SK-N-SH (cell line): Measurements from ENCODE around the gene SEMA3F. TPM values are rescaled to one million over a fixed set of nuclear protein-coding genes. Genes with fewer than 3 reads are reported as not detected.

Experiments
- CTCF ChIA-PET: fragments of 300-600, 350-600 bp; formaldehyde crosslinking; extraction: SDS; loops from one replicate; lab custom pipeline; 2021; lab: Yijun Ruan, JAX
- POLR2A ChIA-PET: fragments of 350-600 bp; sonication (Branson Sonifier 250); formaldehyde crosslinking; extraction: SDS; loops from one replicate; lab custom pipeline; 2020; ENCODE audit warnings: antibody characterized with exemption, inconsistent platforms; lab: Yijun Ruan, JAX
- DNase-seq: peaks from one replicate; pipeline ENCODE4 v3.0.0; 2012
- H2AFZ ChIP-seq: fragments of 200-600 bp; sonication (generic); 2 replicates; pipeline ENCODE4 v1.8.1; 2016; ENCODE audit warnings: antibody characterized with exemption, mild to moderate bottlenecking, low read depth
- H3F3A ChIP-seq: fragments of 200-600 bp; sonication (generic); replicated peaks from 2 replicates; pipeline ENCODE3; 2016; ENCODE audit warnings: antibody characterized with exemption, mild to moderate bottlenecking; ENCODE audit not compliant: insufficient read depth
- H3K27ac ChIP-seq, 2 experiments: fragments of 200-500 bp in 1 of 2; fragments of 200-600 bp in 1 of 2; sonication (Bioruptor generic) in 1 of 2; sonication (generic), shearing (Covaris generic) in 1 of 2; 2 replicates each; pipeline versions ENCODE4 v1.5.1 to v1.6.1; 2014 to 2016; ENCODE audit warnings: low read depth in 2 of 2, inconsistent platforms in 1 of 2, low read length in 1 of 2, mild to moderate bottlenecking in 1 of 2, mixed read lengths in 1 of 2
- H3K27me3 ChIP-seq: fragments of 200-600 bp; sonication (generic), shearing (Covaris generic); 2 replicates; pipeline ENCODE4 v1.6.1; 2016; ENCODE audit warnings: mixed run types; ENCODE audit not compliant: insufficient read depth
- H3K36me3 ChIP-seq, 2 experiments: fragments of 200-500 bp in 1 of 2; fragments of 200-600 bp in 1 of 2; sonication (Bioruptor generic) in 1 of 2; sonication (generic) in 1 of 2; replicated peaks in 1 of 2; 2 replicates each; pipeline versions ENCODE3 to v1.5.1; 2014 to 2016; ENCODE audit warnings: low read length in 1 of 2, mild to moderate bottlenecking in 1 of 2; ENCODE audit not compliant: insufficient read depth in 2 of 2, control insufficient read depth in 1 of 2
- H3K4me1 ChIP-seq, 2 experiments: fragments of 200-500 bp in 1 of 2; fragments of 200-600 bp in 1 of 2; sonication (Bioruptor generic) in 1 of 2; sonication (generic), shearing (Covaris generic) in 1 of 2; 2 replicates each; pipeline versions ENCODE4 v1.5.1 to v1.6.1; 2014 to 2016; ENCODE audit warnings: low read depth in 1 of 2, low read length in 1 of 2, mixed run types in 1 of 2; ENCODE audit not compliant: insufficient read depth in 2 of 2, control insufficient read depth in 1 of 2
- H3K4me2 ChIP-seq: fragments of 200-600 bp; sonication (generic), shearing (Covaris generic); 2 replicates; pipeline ENCODE4 v1.6.1; 2017; ENCODE audit warnings: mixed run types
- H3K4me3 ChIP-seq, 2 experiments: fragments of 200-500 bp in 1 of 2; fragments of 200-600 bp in 1 of 2; sonication (Bioruptor generic) in 1 of 2; sonication (generic), shearing (Covaris generic) in 1 of 2; 2 replicates each; pipeline versions ENCODE4 v1.5.1 to v1.8.1; 2014 to 2016; ENCODE audit warnings: low read depth in 2 of 2, inconsistent platforms in 1 of 2, low read length in 1 of 2, mild to moderate bottlenecking in 1 of 2, mixed read lengths in 1 of 2, moderate library complexity in 1 of 2
- H3K79me2 ChIP-seq: fragments of 200-600 bp; sonication (generic); 2 replicates; pipeline ENCODE4 v1.8.1; 2017; ENCODE audit warnings: mild to moderate bottlenecking; ENCODE audit not compliant: insufficient read depth
- H3K9ac ChIP-seq: fragments of 200-600 bp; sonication (generic); 2 replicates; pipeline ENCODE4 v1.6.1; 2017; ENCODE audit warnings: mixed run types
- H3K9me2 ChIP-seq: fragments of 200-600 bp; sonication (generic); 2 replicates; pipeline ENCODE4 v1.6.1; 2017; ENCODE audit warnings: mixed run types
- H3K9me3 ChIP-seq: fragments of 200-600 bp; sonication (generic); 2 replicates; pipeline ENCODE4 v1.6.1; 2017; ENCODE audit warnings: mixed run types, mild to moderate bottlenecking, moderate library complexity
- H4K20me1 ChIP-seq: fragments of 200-600 bp; sonication (generic); 2 replicates; pipeline ENCODE4 v1.6.1; 2017; ENCODE audit warnings: mild to moderate bottlenecking, mixed run types; ENCODE audit not compliant: insufficient read depth
- EP300 ChIP-seq, 2 experiments: IDR thresholded peaks; 2 replicates each; pipeline versions ENCODE4 v1.4.0 to v1.6.1; 2012; ENCODE audit warnings: borderline replicate concordance in 1 of 2, low read depth in 1 of 2, low read length in 1 of 2
- FOXJ3 ChIP-seq: sonication (generic); formaldehyde crosslinking; IDR thresholded peaks from 2 replicates; pipeline ENCODE4 v1.5.1; 2020; ENCODE audit warnings: mild to moderate bottlenecking, missing genetic modification reagents
- GATA2 ChIP-seq: sonication (generic); formaldehyde crosslinking; IDR thresholded peaks from 2 replicates; pipeline ENCODE4 v1.5.0; 2020; ENCODE audit warnings: mild to moderate bottlenecking, missing genetic modification reagents
- NFIC ChIP-seq: IDR thresholded peaks from 2 replicates; pipeline ENCODE4 v1.4.0; 2012; ENCODE audit warnings: borderline replicate concordance
- RAD21 ChIP-seq: IDR thresholded peaks from 2 replicates; pipeline ENCODE4 v1.6.1; 2012; ENCODE audit warnings: mild to moderate bottlenecking, low read length
- SMC3 ChIP-seq: IDR thresholded peaks from 2 replicates; pipeline ENCODE4 v1.6.1; 2012; ENCODE audit warnings: low read depth, low read length, improper control_type of control experiment
- YY1 ChIP-seq: IDR thresholded peaks from 2 replicates; pipeline ENCODE4 v1.4.0; 2012; ENCODE audit warnings: low read depth, mild to moderate bottlenecking
- WGBS: methylation state at CpG from one replicate; pipeline ENCODE4 v1.1.6; 2017; ENCODE audit warnings: low lambda C conversion rate; 5-methylcytosine and 5-hydroxymethylcytosine counted together
- polyA plus RNA-seq, 3 experiments: library from polyadenylated mRNA; depleted of rRNA; stranded (reverse); fragments of >200 nt; gene quantifications; 2 replicates each; pipeline ENCODE4 v1.2.3, GENCODE V29; 2012
- TF ChIP-seq, protein P1 (sequence below): IDR thresholded peaks from 2 replicates; pipeline ENCODE4 v1.4.0; 2012; ENCODE audit warnings: low read depth
- TF ChIP-seq, protein P2 (sequence below): IDR thresholded peaks from 2 replicates; pipeline ENCODE4 v1.4.0; 2012; ENCODE audit warnings: low read depth, borderline replicate concordance
- TF ChIP-seq, protein P3 (sequence below): fragments of 200-600 bp; sonication (generic); IDR thresholded peaks from 2 replicates; pipeline ENCODE4 v1.6.1; 2017; ENCODE audit warnings: antibody characterized with exemption, mild to moderate bottlenecking, moderate library complexity

SEMA3F gene
- polyA plus RNA-seq, 1 of the 3 experiments (the other 2 are of a cell fraction), result 30.4 TPM

DNA sequence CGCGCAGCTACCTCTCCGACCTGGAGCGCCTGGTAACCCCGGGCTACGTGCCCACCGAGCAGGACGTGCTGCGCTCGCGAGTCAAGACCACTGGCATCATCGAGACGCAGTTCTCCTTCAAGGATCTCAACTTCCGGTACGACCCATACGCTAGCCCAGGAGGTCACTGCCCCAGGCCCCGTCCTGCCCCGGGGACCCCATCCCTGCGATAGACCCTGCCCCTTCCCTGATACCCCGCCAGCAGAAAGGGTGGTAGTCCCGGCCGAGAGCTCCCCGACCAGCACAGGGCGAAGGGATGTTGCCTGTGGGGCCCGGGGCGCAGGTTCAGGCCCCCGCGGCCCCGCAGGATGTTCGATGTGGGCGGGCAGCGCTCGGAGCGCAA, 38.6 kb downstream of the SEMA3F start:
- Histone ChIP-seq H3K79me2 (no peaks in the 10 kb centered on the region), H3K9me3 (no peaks in the 10 kb centered on the region), H3K9ac (no peak overlapping the region), H3K4me3 (no peak overlapping the region), H3K4me2 (peak overlapping the region; percentile 49), H3K27me3 (peaks cover 39% of the 10 kb centered on the region), H3K36me3 (no peaks in the 10 kb centered on the region), H2AFZ (no peak overlapping the region), H3K27ac (no peak overlapping the region), H4K20me1 (no peaks in the 10 kb centered on the region), H3F3A (peaks cover 4% of the 10 kb centered on the region), H3K9me2 (no peaks in the 10 kb centered on the region), H3K4me1 (peaks cover 0 to 19% of the 10 kb centered on the region in 2 experiments; a peak in 1 of 4 replicates)
- POLR2A ChIA-PET, result interaction anchor here (1.2 to 1.9 kb wide), 3 partner anchors 33 to 73 kb away, joined by 4 to 14 read pairs (median 4); no protein-coding TSS in a partner anchor
- no peak for DNase-seq
- 29% methylated on average over 10 of the region's 34 CpGs for WGBS
- TF ChIP-seq, protein P1, sequence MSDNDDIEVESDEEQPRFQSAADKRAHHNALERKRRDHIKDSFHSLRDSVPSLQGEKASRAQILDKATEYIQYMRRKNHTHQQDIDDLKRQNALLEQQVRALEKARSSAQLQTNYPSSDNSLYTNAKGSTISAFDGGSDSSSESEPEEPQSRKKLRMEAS, result no peak
- no peak for TF ChIP-seq GATA2
- TF ChIP-seq NFIC, result no peak
- CTCF ChIA-PET, result interaction anchor here (1.1 to 23.1 kb wide), 20 partner anchors 8 to 104 kb away, joined by 3 to 1375 read pairs (median 8); partner anchors contain the start of genes GNAI2, IFRD2, LSMEM2 and SEMA3B

DNA sequence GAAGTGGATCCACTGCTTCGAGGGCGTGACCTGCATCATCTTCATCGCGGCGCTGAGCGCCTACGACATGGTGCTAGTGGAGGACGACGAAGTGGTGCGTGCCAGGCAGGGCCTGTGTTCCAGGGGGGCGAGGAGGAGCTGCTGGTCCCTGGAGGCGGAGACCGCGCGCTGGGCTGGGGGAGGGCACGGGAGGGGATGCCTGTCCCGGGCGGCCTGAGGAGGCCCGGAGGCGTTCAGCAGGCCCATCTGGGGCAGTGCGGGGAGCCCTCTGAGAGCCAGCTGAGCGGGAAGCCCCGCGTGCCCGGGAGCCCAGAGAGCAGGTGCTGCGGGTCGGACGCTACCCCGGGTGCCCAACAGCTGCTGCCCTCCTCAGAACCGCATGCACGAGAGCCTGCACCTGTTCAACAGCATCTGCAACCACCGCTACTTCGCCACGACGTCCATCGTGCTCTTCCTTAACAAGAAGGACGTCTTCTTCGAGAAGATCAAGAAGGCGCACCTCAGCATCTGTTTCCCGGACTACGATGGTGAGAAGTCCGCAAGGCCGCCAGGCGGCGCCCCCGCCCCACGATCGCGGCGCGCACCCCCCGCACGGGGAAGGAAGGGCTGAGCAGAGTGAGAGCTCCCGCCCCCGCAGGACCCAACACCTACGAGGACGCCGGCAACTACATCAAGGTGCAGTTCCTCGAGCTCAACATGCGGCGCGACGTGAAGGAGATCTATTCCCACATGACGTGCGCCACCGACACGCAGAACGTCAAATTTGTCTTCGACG, 39.2 kb downstream of the SEMA3F start:
- peak overlapping the region; percentile 12 to 54; a peak in 3 of 4 replicates for H3K4me3 ChIP-seq
- H3K79me2 ChIP-seq, result no peaks in the 10 kb centered on the region
- H3K27ac ChIP-seq, result no peak overlapping the region
- POLR2A ChIA-PET, result interaction anchor here (1.0 to 1.9 kb wide), 4 partner anchors 27 to 74 kb away, joined by 3 to 14 read pairs (median 4); no protein-coding TSS in a partner anchor
- WGBS, result 17% methylated on average over 18 of the region's 70 CpGs
- no peak overlapping the region for H2AFZ ChIP-seq
- no peaks in the 10 kb centered on the region for H3K9me2 ChIP-seq
- H3K36me3 ChIP-seq, result no peaks in the 10 kb centered on the region
- H4K20me1 ChIP-seq, result no peaks in the 10 kb centered on the region
- peak; percentile 91 for DNase-seq
- H3K27me3 ChIP-seq, result peaks cover 45% of the 10 kb centered on the region
- peaks cover 4% of the 10 kb centered on the region for H3F3A ChIP-seq
- H3K4me1 ChIP-seq, result peaks cover 0 to 17% of the 10 kb centered on the region in 2 experiments; a peak in 1 of 4 replicates
- TF ChIP-seq, protein P2, sequence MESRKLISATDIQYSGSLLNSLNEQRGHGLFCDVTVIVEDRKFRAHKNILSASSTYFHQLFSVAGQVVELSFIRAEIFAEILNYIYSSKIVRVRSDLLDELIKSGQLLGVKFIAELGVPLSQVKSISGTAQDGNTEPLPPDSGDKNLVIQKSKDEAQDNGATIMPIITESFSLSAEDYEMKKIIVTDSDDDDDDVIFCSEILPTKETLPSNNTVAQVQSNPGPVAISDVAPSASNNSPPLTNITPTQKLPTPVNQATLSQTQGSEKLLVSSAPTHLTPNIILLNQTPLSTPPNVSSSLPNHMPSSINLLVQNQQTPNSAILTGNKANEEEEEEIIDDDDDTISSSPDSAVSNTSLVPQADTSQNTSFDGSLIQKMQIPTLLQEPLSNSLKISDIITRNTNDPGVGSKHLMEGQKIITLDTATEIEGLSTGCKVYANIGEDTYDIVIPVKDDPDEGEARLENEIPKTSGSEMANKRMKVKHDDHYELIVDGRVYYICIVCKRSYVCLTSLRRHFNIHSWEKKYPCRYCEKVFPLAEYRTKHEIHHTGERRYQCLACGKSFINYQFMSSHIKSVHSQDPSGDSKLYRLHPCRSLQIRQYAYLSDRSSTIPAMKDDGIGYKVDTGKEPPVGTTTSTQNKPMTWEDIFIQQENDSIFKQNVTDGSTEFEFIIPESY, result no peak
- TF ChIP-seq YY1, result no peak
- no peak for TF ChIP-seq FOXJ3 (CRISPR knock-in tag)
- peak; percentile 87 for TF ChIP-seq RAD21
- TF ChIP-seq, protein P3, sequence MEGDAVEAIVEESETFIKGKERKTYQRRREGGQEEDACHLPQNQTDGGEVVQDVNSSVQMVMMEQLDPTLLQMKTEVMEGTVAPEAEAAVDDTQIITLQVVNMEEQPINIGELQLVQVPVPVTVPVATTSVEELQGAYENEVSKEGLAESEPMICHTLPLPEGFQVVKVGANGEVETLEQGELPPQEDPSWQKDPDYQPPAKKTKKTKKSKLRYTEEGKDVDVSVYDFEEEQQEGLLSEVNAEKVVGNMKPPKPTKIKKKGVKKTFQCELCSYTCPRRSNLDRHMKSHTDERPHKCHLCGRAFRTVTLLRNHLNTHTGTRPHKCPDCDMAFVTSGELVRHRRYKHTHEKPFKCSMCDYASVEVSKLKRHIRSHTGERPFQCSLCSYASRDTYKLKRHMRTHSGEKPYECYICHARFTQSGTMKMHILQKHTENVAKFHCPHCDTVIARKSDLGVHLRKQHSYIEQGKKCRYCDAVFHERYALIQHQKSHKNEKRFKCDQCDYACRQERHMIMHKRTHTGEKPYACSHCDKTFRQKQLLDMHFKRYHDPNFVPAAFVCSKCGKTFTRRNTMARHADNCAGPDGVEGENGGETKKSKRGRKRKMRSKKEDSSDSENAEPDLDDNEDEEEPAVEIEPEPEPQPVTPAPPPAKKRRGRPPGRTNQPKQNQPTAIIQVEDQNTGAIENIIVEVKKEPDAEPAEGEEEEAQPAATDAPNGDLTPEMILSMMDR, result peak; percentile 81
- no peak for TF ChIP-seq EP300 (IDR thresholded peaks at IDR 0.05; ENCODE audit: borderline replicate concordance in 1 of 2, low read depth in 1 of 2, low read length in 1 of 2)
- TF ChIP-seq SMC3, result peak; percentile 95
- no peaks in the 10 kb centered on the region for H3K9me3 ChIP-seq
- CTCF ChIA-PET, result interaction anchor here (0.7 to 23.1 kb wide), 28 partner anchors 8 to 408 kb away, joined by 3 to 1375 read pairs (median 6); partner anchors contain the start of genes GNAI2, IFRD2, LSMEM2 and SEMA3B
- peak overlapping the region; percentile 49 for H3K4me2 ChIP-seq
- no peak overlapping the region for H3K9ac ChIP-seq
